Suppressor macrophage treated with lipopolysaccharide for 1 hour (primary cell): Measurements from ENCODE around the gene GTF2F1.
"Not testable (repeated sequence)": the region's sequence is repeated elsewhere in the genome, so short reads cannot be mapped to it uniquely, and the experiment has no call there.

Source experiments
- DNase-seq, 3 donors: peaks; one replicate each; pipeline ENCODE4 v3.0.0-alpha.2; 2020 to 2022

GTF2F1 gene

DNA sequence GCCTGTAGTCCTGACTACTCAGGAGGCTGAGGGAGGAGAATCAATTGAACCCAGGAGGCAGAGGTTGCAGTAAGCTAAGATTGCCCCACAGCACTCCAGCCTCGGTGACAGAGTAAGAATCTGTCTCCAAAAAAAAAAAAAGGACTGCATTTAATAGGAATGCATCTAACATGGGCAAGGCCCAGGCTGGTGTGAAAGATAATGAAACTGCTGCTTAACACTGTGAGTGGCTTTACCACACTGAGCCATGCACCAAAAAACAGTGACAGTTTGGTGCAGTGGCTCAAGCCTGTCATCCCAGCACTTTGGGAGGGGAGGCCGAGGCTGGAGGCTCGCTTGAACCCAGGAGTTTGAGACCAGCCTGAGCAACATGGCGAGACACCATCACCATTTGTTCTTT is 8.6 kb downstream of the GTF2F1 start:
- no peak for DNase-seq

DNA sequence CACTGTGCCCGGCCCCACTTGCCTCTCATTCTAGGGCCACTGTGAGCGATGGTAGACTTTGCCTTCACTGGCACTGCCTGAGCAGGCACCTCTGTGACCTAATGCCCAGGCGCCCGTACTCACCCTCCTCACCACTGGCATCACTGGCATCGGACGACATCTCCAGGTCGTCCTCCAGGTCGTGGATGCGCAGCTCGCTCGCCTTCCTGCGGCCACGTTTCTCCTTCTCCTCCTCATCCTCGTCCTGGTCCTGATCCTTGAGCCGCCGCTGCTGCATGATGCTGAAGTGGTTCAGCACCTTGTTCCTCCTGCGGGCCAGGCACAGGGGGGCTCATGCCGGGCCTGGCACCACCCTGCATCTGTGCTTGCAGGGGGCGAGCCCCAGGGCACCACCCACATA is 9.8 kb downstream of the GTF2F1 start:
- no peak for DNase-seq

DNA sequence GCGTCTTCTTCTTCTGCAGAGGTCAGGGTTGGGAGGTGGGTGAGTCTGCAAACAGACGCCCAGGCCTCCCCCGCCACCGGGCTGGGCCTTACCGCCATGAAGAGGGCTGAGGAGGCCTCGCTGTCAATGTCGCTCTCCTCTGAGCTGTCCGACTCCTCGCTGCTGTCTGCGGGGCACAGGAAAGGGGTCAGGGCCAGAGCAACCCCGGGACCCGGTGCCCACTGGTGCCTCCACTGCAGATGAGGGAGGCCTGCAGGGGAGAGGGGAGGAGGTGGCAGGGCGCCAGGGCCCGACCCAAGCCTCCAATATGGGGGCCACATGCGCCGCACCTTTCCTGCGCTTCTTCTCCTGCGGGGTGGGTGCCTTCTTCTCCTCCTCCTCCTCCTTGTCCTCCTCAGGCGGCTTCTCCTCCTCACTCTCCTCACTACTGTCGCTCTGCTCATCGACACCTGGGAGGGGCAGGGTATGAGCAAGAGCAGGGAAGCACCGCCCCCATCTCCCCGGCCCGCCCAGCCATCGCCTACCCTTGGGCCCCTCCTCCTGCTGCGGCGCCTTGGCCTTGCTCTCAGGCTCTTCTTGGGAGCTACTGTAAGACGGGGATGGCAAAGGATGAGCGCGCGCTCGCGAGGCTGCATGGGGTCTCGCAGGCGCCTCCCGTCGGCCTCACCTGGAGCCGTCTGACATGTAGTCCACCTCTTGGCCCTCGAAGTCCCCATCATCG is 11.8 kb downstream of the GTF2F1 start:
- DNase-seq: no peak

DNA sequence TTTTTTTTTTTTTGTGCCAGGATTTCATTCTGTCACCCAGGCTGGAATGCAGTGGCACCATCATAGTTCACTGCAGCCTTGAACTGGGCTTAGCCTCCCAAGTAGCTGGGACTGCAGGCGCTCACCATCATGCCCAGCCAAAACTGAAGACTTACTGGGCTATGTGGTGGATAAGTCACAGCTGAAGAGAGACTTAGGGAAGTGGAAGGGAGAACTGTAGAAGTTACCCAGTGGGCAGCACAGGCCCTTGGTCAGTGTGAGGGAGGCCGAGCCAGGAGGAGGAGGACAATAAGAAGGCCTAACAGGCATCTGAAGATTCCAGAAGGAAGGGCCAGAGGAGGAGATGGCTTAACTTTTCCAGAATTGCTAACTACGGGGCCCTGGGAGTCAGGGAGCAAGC is 13.2 kb downstream of the GTF2F1 start:
- DNase-seq: no peak

DNA sequence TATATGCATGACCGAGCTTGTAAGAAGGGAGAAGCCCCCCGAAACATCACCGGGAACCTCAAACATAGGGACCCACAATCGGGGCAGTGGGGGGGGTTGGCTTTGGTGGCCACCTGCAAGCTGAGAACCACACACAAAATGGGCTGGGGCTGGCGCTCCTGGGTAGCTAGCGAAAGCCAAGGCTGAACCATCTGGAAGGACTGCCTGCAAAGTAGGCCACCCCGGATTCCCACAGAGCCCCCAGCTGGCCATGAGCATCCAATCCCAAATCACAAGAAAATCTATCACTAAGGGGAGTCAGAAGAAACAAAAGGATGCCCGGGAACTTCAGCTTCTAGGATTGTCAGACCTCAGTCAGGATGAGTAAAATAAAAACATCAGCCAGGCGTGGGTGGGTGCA is 14.5 kb downstream of the GTF2F1 start:
- no peak for DNase-seq

DNA sequence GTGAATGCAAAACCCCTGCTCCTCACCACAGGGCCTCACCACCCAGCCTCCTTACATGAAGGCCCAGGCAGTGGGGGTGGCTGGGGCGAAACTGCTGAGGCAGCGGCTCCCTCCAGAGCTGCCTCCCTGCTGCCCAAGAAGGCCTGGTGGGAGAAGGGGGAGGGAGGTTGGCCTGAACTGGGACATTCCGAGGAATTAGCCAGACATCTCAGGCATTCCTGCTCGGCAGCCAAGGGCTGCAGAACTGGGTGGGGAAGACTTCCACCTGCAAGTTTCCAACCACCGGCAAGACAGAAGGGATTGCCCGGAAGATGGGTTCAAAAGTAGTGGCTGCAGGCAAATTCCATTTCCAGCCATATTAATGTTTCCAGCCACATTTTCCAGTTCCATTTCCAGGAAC is 14.9 kb downstream of the GTF2F1 start:
- DNase-seq: no peak

DNA sequence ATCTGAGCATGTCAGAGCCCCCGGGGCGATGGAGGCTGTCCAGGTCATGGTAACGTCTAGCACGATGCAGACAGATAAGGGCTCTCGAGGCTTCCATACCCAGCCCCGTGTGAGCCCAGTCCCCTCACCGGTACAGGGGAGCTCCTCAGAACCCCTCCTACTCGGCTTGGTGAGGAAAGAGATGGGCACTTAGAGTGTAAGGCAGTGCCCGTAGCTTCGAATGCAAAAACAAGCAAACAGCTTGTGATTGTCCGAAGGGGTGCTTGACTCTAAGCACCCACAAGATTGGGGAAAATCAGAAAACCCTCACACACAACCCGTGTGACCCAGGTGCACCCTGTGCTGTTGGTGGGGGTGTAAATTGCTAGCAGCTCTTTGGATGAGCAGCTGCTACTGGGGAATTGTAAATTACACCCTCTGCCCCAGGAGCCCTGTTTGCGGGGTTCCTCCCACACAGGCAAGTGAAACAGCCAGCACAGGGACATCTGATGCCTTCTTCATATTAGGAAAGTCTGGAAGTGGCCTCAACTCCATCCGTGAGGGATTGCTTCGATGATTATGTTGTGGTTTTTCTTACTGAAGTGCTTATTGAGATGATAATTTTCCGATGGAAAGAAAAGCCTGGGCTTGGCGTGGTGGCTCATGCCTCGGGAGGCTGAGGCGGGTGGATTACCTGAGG is 16.3 kb downstream of the GTF2F1 start:
- no peak for DNase-seq

DNA sequence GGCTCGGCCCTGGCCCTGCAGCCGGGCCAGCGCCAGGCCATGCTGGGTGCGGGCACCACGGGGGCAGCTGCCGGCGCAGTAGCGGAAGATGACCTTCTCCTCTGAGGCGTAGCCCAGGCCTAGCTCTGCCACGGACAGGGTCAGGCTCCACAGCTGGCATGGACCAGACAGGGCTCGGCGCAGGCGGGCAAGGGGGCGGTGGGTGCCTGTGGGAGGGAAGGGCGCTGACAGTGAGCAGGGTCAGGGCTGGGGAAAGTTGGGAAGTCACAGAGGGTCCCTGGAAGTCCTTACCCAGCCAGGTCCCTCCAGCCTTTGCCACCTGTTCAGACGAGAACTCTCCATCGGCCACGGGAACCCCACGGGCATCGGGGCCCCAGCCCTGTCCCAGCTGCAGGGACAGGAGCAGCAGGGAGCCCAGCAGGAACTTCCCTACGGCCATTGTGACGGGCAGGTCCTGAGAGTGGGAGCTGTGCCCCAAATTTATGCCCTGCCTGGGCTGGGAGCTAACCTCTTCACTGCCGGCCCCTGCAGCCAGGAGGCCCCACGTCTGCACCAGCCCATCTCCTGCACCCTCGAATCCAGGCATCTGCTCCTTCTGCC is 17.5 kb downstream of the GTF2F1 start, which contains the start of gene PSPN:
PSPN (minus strand) TSS at position 523 of the 600 bp plus-strand sequence; CDS start at position 439, 84 bp downstream.
- no peak for DNase-seq

DNA sequence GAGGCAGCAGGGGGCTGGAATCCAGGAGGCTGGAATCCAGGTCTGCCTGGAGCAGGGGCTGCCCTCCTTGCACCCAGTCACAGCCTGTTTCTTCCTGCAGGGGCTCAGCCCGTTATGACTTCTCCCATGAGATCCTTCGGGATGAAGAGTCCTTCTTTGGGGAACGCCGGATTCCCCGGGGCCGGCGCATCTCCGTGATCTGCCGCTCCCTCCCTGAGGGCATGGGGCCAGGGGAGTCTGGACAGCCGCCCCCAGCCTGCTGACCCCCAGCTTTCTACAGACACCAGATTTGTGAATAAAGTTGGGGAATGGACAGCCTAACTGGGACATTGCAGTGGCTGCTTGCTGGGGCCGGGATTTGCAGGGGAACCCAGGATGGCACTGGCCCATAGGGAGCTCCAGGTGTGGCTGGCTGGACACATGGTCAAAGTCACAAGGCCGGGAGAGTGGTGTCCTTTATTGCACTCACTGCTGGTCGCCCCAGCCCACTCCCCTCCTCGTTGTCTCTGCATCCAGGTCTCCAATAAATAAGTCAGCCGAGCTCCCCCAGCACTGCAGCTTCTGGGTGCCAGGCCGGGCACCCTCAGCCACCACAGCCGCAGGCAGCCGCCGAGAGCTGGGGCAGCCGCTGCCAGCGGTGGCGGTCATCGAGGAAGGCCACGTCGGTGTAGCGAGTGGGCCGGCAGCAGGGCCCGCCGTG is 18.1 kb downstream of the GTF2F1 start:
- no peak for DNase-seq

DNA sequence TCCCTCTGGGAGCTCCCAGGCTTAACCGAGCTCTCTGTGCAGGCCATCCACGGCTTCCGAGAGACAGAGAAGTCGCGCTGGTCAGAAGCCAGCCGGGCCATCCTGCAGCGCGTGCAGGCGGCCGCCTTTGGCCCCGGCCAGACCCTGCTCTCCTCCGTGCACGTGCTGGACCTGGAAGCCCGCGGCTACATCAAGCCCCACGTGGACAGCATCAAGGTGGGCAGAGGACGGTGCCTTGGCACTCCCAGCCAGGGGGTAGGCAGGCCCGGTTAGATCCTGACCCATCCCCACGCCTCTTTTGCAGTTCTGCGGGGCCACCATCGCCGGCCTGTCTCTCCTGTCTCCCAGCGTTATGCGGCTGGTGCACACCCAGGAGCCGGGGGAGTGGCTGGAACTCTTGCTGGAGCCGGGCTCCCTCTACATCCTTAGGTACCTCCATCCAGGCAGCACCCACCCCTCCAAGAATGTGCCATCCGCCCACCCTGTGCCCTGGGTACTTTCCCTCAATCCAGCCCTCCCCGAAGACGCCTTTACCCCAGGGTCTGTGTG is 18.7 kb downstream of the GTF2F1 start:
- DNase-seq: no peak

DNA sequence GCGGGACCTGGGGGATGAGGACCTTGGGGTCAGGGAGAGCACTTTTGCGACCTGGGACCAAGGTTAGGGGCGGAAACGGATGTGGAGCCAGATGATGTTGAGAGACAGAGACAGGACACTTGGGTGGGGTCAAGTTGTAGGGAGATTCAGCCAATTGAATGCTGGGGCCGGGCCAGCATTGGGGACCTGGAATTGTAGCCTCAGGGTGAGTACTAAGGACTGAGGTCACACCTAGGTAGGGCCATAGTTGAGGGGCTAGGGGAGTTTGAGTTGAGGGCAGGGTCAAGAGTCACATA is 19.2 kb downstream of the GTF2F1 start:
- DNase-seq: no peak

DNA sequence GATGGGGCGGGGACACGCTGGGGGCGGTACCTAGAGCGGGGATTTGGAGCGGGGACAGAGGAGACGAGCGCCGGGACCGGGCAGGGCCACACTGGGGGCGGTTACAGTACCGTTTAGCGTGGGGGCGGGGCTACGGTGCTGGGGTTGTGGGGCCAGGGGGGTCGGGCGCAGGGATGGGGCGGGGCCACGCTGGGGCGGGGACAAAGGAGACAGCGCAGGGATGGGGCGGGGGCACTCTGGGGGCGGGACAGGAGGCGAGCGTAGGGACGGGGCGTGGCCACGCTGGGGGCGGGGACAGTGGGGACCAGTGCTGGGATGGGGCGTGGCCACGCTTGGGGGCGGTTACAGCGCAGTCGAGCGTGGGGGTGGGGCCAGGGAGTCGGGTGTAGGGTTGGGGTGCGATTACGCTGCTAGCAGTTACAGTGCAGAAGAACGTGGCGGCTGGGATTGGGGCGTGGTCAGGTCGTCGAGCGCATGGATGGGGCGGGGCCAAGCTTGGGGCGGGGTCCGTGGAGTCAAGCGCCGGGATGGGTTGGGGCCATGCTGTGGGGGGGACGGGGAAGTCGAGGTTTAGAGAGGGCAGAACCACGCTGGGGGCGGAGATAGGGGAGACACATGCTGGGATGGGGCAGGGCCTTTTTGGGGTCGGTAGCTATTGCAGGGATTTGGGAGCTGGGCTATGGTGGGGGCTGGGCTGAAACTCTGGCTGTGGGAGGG is 19.7 kb downstream of the GTF2F1 start:
- DNase-seq: peak; percentile 96 to 100 (median 99)

DNA sequence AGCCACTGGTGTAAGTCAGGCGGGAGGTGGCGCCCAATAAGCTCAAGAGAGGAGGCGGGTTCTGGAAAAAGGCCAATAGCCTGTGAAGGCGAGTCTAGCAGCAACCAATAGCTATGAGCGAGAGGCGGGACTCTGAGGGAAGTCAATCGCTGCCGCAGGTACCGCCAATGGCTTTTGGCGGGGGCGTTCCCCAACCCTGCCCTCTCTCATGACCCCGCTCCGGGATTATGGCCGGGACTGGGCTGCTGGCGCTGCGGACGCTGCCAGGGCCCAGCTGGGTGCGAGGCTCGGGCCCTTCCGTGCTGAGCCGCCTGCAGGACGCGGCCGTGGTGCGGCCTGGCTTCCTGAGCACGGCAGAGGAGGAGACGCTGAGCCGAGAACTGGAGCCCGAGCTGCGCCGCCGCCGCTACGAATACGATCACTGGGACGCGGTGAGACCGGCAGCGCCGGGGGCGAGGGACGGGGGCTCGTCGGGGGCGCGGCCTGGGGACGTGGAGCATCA is 20.3 kb downstream of the GTF2F1 start, which contains the start of gene ALKBH7:
ALKBH7 (plus strand) TSS at position 201 of the 502 bp plus-strand sequence; CDS start at position 228, 27 bp downstream.
- peak; percentile 99 to 100 (median 99) for DNase-seq

DNA sequence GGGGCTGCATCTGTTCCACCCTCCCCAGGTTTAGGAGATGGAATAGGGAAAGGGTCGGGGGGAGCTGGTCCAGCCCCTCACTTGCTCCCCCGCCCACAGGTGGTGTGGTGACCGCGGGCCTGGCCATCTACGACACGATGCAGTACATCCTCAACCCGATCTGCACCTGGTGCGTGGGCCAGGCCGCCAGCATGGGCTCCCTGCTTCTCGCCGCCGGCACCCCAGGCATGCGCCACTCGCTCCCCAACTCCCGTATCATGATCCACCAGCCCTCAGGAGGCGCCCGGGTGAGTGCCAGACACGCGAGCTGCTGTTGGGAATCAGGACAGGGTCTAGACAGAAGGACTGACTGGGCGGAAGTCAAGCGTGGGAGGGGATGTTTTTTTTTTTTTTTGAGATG is 28.6 kb downstream of the GTF2F1 start:
- no peak for DNase-seq

DNA sequence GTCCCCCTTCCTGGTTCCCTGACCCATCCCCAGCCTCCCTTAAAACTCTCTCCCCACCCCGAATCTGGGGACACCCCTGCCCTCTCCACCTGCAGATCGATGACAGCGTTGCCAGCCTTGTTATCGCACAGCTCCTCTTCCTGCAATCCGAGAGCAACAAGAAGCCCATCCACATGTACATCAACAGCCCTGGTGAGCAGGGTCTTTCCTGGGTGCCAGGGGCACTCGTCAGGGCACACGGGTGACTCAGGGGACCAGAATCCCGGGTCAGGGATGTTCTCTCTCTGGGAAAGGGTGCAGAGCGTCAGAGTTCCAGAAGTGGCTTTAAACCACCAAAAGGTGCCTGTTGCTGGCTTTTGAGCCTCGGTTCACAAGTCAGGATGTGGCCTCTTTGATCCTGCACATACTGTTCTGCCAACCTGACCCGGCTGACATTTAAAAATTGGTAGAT is 30.6 kb downstream of the GTF2F1 start:
- no peak for DNase-seq

DNA sequence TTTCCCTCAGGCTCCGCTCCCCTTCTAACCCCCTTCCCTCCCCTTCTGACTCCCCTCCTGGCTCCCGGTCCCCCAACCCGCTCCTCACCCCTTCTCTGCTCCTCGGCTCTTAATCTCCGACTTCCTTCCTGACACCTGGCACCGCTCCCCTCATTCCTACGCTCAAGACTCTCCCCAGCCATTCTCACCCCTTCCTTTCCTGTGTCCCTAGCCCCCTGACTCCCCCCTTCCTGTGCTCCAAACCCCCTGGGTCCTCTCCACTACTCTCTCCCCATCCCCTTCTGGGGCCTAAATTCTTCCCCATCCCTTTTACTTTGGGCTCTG is 31.0 kb downstream of the GTF2F1 start:
- DNase-seq: no peak

DNA sequence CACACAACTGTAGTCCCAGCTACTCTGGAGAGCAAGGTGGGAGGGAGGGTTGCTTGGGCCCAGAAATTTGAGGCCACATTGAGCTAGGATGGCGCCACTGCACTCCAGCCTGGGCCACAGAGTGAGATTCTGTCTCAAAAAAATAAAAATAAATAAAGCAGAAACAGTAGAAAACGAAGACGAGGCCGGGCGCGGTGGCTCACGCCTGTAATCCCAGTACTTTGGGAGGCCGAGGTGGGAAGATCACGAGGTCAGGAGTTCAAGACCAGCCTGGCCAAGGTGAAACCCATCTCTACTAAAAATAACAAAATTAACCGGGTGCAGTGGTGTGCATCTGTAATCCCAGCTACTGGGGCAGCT is 32.1 kb downstream of the GTF2F1 start:
- not testable (repeated sequence) for DNase-seq

DNA sequence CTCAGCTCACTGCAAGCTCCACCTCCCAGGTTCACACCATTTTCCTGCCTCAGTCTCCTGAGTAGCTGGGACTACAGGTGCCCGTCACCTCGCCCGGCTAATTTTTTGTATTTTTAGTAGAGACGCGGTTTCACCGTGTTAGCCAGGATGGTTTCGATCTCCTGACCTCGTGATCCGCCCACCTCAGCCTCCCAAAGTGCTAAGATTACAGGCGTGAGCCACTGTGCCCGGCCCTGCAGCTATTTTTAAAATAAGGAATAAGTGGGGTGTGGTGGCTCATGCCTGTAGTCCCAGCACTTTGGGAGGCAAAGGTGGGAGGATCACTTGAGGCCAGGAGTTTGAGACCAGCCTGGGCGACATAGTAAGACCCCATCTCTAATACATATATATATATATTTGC is 32.5 kb downstream of the GTF2F1 start:
- not testable (repeated sequence) for DNase-seq

DNA sequence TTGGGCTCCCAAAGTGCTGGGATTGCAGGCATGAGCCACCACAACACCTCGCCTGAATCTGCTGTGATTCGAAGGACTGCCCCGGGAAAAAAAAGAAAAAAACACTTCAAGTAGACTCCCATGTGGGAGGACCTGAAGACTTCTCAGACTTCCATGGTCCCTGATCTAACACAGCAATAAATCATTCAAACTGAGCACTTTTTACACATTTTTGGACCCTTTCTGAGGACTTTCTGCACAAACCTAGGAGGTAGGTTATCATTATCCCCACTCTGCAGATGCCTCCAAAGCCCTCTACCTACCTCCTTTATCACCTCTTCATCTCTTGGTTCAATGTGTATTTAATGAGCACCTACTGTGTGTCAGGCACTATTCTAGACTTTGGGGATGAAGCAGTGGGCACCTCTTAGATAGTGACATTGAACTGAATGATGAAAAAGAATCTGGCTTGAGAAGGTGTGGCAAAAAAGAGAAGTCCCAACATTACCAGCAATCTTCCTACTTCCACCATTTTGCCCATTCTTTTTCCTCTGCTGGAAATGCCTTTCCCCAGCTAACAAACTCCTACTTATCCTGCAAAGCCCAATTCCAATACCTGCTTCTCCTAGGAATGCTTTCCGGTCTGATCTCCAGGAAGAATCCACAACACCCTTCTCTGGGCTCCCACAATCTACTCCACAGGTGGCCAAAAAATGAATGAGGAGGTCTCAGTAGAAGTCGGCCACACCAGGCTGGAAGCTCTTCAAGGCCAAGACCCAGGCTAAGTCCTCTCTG is 33.2 kb downstream of the GTF2F1 start:
- no peak for DNase-seq

DNA sequence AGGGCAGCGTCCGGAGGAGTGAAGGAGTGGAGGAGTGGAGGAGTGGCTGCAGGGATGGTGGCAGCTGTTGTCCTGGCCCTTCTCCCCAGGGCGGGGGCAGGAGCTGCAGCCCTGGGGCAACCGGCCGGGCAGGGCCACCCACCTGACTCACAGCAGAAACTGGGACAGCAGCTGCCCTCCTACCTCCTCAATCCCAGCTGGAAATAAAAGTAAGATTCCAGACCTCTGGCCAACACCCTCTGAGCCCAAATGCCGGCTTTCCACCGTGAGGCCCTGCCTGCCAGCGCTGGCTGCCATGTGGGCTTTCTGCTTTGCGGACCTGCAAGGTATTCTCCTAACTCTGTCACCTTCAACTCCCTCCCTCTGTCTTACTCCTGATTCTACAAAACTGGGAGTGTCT is 35.0 kb downstream of the GTF2F1 start:
- no peak for DNase-seq

DNA sequence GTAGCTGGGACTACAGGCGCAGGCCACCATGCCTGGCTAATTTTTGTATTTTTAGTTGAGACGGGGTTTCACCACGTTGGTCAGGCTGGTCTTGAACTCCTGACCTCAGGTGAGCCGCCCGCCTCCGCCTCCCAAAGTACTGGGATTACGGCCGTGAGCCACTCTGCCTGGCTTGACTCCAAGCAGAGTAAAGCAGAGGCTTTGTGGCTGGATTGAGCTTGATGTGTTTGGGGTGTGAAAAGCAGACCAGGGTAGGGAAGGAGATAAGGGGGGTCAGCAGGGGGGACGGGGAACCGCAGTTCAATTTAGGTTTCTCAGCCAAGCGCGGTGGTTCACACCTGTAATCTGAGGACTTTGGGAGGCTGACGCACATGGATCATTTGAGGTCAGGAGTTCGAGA is 35.8 kb downstream of the GTF2F1 start:
- no peak for DNase-seq
